NCI-H2196 (cell line): ENCODE measurements around the gene FBXL17.

ENCODE experiments used
- DNase-seq: peaks from one replicate; lab custom pipeline; 2025; ENCODE audit not compliant: unreplicated experiment; lab: John Stamatoyannopoulos, UW

The FBXL17 gene

GRCh38 chr5:107824821-107825220 lies 557.1 kb downstream of the FBXL17 start:
- DNase-seq: no peak

- no peak for DNase-seq
These were observed 560.6 kb downstream of the FBXL17 start for GRCh38 chr5:107821288-107821687.

GRCh38 chr5:107820429-107820828 lies 561.5 kb downstream of the FBXL17 start:
- no peak for DNase-seq

GRCh38 chr5:107817951-107818350 lies 563.9 kb downstream of the FBXL17 start:
- DNase-seq: no peak

DNA sequence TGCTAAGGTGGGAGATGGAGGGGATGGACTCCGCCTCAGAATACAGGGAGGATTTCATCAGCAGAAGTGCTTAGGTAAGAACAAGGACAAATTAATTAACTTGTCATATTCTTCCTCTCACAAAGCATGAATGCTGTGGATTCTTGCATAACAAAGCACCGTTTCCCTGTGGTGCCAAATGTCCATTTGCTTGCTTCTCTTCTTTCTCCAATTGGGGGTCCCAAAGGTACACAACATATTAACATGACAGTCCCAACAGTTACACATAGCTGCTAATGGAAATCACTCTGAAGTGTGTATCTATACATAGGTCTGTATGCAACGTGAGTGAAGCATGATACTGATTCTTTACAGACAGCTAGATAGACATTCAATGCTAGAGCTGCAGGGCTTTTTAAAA lies 564.5 kb downstream of the FBXL17 start:
- no peak for DNase-seq

DNA sequence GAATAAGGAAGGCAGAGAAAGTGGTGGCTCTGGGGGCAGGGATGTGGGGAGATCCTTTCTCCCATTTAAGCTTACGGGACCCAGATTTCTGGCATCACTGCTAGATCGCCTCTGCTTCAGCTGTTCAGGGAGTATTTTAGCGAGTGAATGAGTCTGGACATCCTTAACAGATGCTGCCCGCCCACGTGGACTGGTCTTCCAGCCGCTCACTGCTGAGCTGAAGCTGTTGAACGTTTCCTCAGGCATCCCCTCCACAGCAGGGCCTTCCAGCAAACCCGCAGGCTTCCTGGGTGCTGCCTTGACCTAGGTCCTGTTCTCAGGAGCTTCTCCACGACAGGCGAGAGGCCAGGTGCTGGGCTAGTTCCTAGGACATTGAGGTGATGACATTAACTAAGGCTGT lies 566.8 kb downstream of the FBXL17 start:
- DNase-seq: no peak

DNA sequence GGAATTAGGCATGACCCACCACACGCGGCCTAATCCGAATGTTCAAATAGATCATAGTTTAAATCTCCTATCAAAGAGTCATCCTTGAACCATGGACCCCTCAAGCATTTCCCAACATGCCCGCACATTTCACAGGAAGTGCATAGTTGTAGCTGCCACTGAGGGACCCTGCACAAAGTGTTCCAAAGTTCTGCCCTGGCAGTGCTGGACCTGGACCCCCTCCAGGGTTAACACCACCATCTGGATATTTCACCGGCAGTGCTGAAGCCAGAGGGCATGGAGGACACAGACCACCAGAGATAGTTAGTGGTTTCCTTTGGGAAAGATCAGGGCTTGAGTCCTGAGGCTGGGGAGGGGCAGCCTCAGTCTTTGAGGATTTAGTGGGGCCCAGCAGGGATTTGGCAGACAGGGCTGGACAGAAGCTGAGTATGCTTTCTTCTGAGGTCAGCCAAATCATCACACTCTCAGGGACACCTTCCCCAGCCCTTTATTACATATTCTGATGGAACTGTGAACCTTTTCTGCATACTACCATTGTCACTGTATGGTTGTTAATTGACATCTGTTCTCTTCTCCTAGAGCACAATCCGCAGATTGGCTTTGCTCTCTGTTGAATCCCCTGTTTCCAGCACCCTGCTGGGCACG lies 567.6 kb downstream of the FBXL17 start:
- DNase-seq: no peak

- no peak for DNase-seq
These were observed 568.3 kb downstream of the FBXL17 start for GRCh38 chr5:107813559-107813958.

DNA sequence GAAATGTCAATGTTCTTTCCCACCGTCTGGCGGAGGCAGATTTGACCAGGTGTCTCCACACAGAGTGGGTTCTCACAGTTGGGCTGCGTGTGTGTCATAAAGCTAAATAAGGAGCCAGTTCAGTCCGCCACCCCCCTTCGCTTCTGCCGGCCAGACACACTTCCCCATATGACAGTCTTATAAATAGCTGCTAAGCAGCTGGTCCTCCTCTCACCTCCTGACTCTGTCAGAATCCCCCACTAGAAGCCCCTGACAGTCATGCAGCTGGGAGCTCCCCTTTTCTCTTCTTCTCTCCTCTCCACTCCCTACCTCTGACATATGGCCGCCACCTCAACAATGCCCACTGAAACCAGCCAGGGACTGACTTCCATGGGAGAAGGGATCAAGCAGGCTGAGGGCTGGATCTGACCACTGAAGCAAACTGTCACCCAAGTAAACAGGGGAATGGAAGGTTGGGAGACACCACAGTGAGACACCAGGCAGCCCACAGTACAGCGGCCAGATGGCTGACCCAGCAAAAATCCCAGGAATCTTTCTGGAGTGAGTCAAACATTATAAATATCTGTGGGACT lies 569.2 kb downstream of the FBXL17 start:
- no peak for DNase-seq

DNA sequence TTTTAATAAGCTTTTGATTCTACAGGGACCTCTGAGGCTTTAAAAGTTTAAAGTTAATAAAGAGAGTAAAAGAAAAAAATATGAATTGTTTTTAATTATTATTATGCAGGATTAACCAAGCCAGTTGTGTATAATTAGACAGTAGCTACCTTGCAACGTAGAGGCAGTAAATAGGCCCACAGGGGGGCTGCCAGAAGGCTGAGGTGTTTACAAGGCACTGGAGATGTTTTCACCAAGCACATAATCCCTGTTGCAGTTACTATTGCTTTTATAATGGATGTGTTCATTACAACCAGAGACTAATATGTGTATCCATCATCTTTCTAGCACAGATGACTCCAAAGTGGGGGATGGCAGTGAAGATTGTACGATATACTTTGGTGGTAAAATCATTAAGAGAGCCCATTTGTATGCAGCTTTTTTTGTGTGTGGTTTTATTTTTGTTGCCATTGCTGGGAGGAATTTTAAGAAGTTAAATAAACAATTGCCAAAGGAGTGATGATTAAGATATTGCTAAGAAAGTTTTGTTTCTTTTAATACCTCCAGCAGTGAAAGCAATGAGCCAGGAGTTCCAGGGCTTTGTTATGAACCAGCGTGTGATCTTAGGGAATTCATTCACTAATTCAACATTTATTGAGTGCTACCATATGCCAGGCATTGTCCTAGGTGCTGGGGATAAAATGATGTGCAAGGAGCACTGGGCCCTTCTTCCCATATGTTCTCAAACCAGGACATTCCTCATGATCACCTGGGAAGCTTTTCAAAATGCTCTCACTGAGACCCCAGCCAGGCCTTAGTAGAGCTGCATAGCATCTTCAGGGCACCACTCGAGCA lies 572.5 kb downstream of the FBXL17 start:
- no peak for DNase-seq
